ENCODE data around the gene CFAP77. TPM values are rescaled to one million over a fixed set of nuclear protein-coding genes. Genes with fewer than 3 reads are reported as not detected.
"Not testable (repeated sequence)": the region's sequence is repeated elsewhere in the genome, so short reads cannot be mapped to it uniquely, and the experiment has no call there.

The CFAP77 gene
- total RNA-seq, 1 donor from 2014 or later: not detected

GRCh38 chr9:132369421-132369820 lies 40.6 kb upstream of the CFAP77 start:
- H3K4me1 Mint-ChIP-seq: peaks cover 38% of the 10 kb centered on the region
- H3K36me3 Mint-ChIP-seq (ENCODE audit: low read depth): peaks cover 1% of the 10 kb centered on the region
- no peak for TF ChIP-seq CTCF (IDR thresholded peaks at IDR 0.05)
- no peak overlapping the region for H3K4me3 Mint-ChIP-seq
- ATAC-seq (ENCODE audit: low read depth): no peak
- no peaks in the 10 kb centered on the region for H3K27me3 Mint-ChIP-seq
- intact Hi-C loops (cut with micrococcal nuclease): no loop called here
- ChIA-PET POLR2A (interaction anchor here (1.4 kb wide), 1 partner anchor 15 kb away, joined by 4 read pairs; the partner anchor contains the start of gene SETX), CTCF (no interaction called here)
- no peak overlapping the region for H3K27ac Mint-ChIP-seq
- H3K9me3 Mint-ChIP-seq: no peaks in the 10 kb centered on the region
- no peak for DNase-seq

- Mint-ChIP-seq H3K27ac (no peak overlapping the region), H3K27me3 (no peaks in the 10 kb centered on the region), H3K4me1 (peaks cover 46% of the 10 kb centered on the region), H3K9me3 (no peaks in the 10 kb centered on the region), H3K36me3 (ENCODE audit: low read depth) (peaks cover 6% of the 10 kb centered on the region), H3K4me3 (no peak overlapping the region)
- no peak for TF ChIP-seq CTCF (IDR thresholded peaks at IDR 0.05)
- ATAC-seq (ENCODE audit: low read depth) (no peak), DNase-seq (no peak)
- ChIA-PET CTCF (no interaction called here), POLR2A (interaction anchor here (0.6 to 5.1 kb wide), 3 partner anchors 12 to 17 kb away, joined by 3 to 93 read pairs (median 85); partner anchors contain the start of gene SETX)
- intact Hi-C loops (cut with micrococcal nuclease): no loop called here
Observed at GRCh38 chr9:132370592-132370991, 39.4 kb upstream of the CFAP77 start.

GRCh38 chr9:132372177-132373095 lies 37.6 kb upstream of the CFAP77 start:
- Mint-ChIP-seq H3K27me3 (no peaks in the 10 kb centered on the region), H3K9me3 (no peaks in the 10 kb centered on the region), H3K36me3 (ENCODE audit: low read depth) (peaks cover 6% of the 10 kb centered on the region), H3K27ac (peak overlapping the region; percentile 94), H3K4me1 (peaks cover 42% of the 10 kb centered on the region), H3K4me3 (peak overlapping the region; percentile 61)
- DNase-seq: no peak
- intact Hi-C loops (cut with micrococcal nuclease): loop anchor here (1.0 kb wide), 2 partner anchors 10 to 17 kb away; no protein-coding TSS in a partner anchor
- TF ChIP-seq CTCF (IDR thresholded peaks at IDR 0.05): no peak
- ATAC-seq (ENCODE audit: low read depth): no peak
- ChIA-PET CTCF (interaction anchor here (1.1 to 2.3 kb wide), 2 partner anchors 10 to 11 kb away, joined by 3 to 11 read pairs; no protein-coding TSS in a partner anchor), POLR2A (interaction anchor here (0.6 to 5.1 kb wide), 5 partner anchors 10 to 1117 kb away, joined by 3 to 93 read pairs (median 8); partner anchors contain the start of gene SETX)

GRCh38 chr9:132377769-132378168 lies 32.2 kb upstream of the CFAP77 start:
- ATAC-seq (ENCODE audit: low read depth); CTCF ChIA-PET; DNase-seq; intact Hi-C loops (cut with micrococcal nuclease); H3K27ac Mint-ChIP-seq; H3K9me3 Mint-ChIP-seq; H3K4me3 Mint-ChIP-seq; POLR2A ChIA-PET; H3K27me3 Mint-ChIP-seq: not testable (repeated sequence)
- peaks cover 58% of the 10 kb centered on the region for H3K4me1 Mint-ChIP-seq
- H3K36me3 Mint-ChIP-seq (ENCODE audit: low read depth): peaks cover 15% of the 10 kb centered on the region

- H3K4me3 Mint-ChIP-seq; H3K27me3 Mint-ChIP-seq; H3K27ac Mint-ChIP-seq; intact Hi-C loops (cut with micrococcal nuclease); CTCF ChIA-PET; ATAC-seq (ENCODE audit: low read depth); H3K9me3 Mint-ChIP-seq; DNase-seq: not testable (repeated sequence)
- H3K4me1 Mint-ChIP-seq: peaks cover 59% of the 10 kb centered on the region
- POLR2A ChIA-PET: interaction anchor here (8.8 kb wide), 1 partner anchor 27 kb away, joined by 527 read pairs; the partner anchor contains the start of gene SETX
- H3K36me3 Mint-ChIP-seq (ENCODE audit: low read depth): peaks cover 15% of the 10 kb centered on the region
Observed at GRCh38 chr9:132378416-132378815, 31.6 kb upstream of the CFAP77 start.
